NT2/D1 (cell line): ENCODE measurements around the gene SLC5A11.

Source experiments
- YY1 ChIP-seq: IDR thresholded peaks from 2 replicates; pipeline ENCODE4 v1.6.1; 2011; ENCODE audit not compliant: insufficient read length, insufficient read depth
- ZNF274 ChIP-seq: IDR thresholded peaks from 2 replicates; pipeline ENCODE4 v1.6.1; 2011; ENCODE audit warnings: mild to moderate bottlenecking, low read depth, low read length

GRCh38 chr16:24946155-24946554 lies 100.4 kb downstream of the SLC5A11 start:
- no peak for TF ChIP-seq YY1
- no peak for TF ChIP-seq ZNF274
